M059J (cell line): Measurements from ENCODE around the gene SH3BGRL3. TPM values are rescaled to one million over a fixed set of nuclear protein-coding genes. Genes with fewer than 3 reads are reported as not detected.

Experiments used
- DNase-seq: peaks from one replicate; pipeline ENCODE4 v3.0.0-alpha.2; 2012; ENCODE audit warnings: low read depth
- total RNA-seq: library from RNA; depleted of rRNA; stranded (reverse); fragments of >200 nt; shearing (Covaris generic); gene quantifications from 2 replicates; pipeline ENCODE4 v1.2.3, GENCODE V29; 2014

The SH3BGRL3 gene
- total RNA-seq, 1 experiment from 2014 or later = 268 TPM

GRCh38 chr1:26277719-26278118, 2.2 kb upstream of the SH3BGRL3 start:
- no peak for DNase-seq

- DNase-seq = peak; percentile 82
These were observed 1.6 kb upstream of the SH3BGRL3 start for GRCh38 chr1:26278303-26278702.

DNA sequence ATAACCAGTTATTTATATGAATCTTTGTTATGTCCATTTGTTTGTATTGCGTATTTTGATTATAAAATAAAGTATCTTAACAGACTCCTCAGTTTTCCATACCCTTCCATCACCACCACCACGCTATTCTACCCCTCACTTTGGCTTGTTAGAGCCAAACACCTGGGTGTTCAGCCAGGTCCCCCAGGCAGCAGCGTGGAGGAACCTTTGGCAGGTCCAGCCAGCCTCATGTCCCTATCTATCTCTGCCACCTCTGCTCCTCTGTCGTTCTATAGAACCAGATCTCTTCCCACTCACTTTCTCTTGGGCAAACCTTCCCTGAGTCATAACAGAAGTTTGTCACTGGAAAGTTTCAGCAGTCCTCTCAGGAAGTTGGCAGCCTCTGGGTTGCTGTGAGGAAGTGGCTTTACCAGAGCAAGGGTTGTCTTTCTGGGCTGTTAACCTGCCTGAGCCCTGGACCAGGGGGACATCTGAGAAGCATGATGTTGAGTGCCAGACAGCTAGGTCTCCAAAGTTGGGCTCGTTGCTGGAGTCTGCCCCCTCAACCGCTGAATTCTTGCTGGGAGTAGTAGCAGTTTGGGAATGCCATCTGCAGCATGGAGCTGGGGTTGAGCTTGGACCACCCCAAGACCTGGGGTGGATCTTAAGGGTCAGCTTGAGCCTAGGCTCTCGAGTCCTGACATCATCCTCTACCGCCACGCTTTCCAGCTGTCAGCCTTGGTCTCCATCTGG, 996 bp upstream of the SH3BGRL3 start:
- DNase-seq = peak; percentile 92

DNA sequence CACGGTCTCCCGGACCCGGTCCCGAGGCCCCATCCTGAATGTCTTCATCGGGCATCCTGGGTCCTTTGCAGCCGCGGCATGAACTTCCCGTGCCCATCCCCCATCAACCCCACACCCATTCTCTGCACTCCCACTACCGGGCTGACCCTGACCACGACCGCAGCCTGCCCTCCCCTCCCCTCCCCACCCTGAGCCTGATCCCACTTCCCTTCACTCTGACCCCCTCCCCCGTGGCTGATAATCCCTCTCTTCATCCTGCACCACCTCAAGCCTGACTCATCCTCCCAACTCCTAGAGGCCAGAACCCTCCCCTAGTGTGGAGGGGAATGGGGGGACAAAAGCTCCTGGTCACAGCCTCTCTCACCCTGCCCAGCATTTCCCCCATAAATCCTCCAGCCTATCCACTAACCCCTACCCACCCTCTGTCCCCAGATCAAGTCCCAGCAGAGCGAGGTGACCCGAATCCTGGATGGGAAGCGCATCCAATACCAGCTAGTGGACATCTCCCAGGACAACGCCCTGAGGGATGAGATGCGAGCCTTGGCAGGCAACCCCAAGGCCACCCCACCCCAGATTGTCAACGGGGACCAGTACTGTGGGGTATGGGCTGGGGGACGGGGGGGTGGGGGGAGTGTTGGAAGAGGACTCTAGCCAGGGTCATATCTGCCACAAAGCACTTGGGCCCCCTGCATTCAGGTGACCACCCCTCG, 602 bp downstream of the SH3BGRL3 start:
- peak; percentile 85 for DNase-seq

- DNase-seq = peak; percentile 57
These were observed 1.4 kb downstream of the SH3BGRL3 start for GRCh38 chr1:26281091-26281958.

DNA sequence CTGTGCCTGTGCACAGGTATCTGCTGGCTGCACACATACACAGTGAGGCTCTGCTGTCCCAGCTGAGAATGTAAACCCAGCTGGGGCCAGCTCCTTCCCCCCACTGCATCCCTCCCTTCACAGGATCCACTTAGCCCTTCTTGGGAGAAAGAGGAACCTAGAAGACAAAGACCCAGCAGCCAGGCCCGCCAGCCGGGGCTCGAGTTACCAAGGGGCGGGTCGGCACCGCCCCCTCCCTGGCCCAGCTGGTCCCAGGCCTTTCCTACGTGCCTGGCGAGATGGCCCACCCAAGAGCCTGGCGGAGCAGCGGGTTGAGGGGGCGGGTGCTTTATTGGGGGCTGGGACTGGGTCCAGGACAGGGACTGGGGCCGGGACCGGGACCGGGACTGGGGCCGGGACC, 2.1 kb downstream of the SH3BGRL3 start:
- DNase-seq = peak; percentile 32

GRCh38 chr1:26282401-26282918, 2.6 kb downstream of the SH3BGRL3 start:
- no peak for DNase-seq

GRCh38 chr1:26283279-26283853, 3.5 kb downstream of the SH3BGRL3 start:
- DNase-seq = peak; percentile 46

- DNase-seq = peak; percentile 21
These were observed 4.1 kb downstream of the SH3BGRL3 start for GRCh38 chr1:26283871-26284596.

GRCh38 chr1:26284597-26285347, 4.9 kb downstream of the SH3BGRL3 start:
- peak; percentile 99 for DNase-seq

GRCh38 chr1:26285366-26286063, 5.6 kb downstream of the SH3BGRL3 start:
- DNase-seq = peak; percentile 33

DNA sequence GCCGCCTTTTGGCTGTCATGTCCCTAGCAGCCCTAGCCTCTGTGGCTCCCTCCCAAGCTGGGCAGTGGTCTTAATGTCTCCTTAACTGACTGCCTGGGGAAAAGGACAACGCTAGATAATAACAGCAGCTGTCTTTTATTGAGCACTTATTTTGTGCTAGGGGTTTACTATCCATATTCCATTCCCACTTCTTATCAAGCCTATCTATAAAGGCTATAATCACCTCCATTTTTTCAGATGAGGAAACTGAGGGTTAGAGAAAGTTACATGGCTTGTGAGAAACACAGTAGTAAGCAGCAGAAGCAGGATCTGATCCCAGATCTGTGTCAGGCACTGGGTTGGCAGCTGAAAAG, 6.2 kb downstream of the SH3BGRL3 start:
- DNase-seq = no peak

DNA sequence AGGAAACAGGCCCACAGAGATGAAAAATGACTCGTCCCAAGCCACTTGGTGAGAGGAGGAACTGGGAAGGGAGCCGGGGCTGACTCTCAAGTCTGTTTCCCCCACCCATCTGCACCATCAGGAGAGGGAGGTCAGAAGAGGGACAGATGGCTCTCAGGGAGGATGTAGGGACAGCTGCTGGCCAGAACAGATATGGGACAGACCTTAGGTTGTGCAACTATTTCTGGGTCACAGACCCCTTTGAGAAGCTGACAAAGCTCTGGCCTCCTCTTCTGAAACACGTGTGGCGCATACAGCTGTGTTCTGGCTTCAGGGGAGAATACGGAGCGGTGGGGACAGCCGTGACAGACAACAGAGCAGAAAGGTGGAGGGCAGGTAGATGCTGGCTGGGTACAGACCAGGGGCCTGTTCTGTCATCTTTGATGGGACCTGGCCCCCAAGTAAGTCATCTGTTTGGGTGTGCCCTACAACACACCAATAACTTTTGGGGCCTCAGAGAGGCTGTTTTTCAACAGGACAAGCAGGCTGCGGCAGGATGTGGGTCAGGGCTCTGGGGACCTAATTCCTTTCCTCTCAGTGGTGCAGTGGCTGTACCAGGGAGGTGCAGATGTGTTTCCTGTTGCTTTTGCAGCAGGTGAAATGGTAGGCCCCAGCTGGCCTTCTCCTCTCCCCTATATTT, 7.3 kb downstream of the SH3BGRL3 start:
- peak; percentile 45 for DNase-seq

DNA sequence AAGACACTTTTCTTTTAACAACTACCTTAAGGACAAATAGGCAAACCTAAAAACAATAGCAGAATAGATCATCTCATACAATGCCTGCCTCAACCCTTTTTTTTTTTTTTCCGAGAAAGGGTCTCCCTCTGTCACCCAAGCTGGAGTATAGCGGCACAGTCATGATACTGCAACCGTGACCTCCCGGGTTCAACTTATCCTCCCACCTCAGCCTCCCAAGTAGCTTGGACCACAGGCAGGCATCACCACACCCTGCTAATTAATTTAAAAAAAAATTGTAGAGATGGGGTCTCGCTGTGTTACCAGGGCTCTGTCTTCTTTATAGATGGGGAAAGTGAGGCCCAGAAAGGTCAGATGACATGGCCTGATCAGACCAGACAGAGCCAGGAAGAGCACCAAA, 7.9 kb downstream of the SH3BGRL3 start:
- DNase-seq = no peak

DNA sequence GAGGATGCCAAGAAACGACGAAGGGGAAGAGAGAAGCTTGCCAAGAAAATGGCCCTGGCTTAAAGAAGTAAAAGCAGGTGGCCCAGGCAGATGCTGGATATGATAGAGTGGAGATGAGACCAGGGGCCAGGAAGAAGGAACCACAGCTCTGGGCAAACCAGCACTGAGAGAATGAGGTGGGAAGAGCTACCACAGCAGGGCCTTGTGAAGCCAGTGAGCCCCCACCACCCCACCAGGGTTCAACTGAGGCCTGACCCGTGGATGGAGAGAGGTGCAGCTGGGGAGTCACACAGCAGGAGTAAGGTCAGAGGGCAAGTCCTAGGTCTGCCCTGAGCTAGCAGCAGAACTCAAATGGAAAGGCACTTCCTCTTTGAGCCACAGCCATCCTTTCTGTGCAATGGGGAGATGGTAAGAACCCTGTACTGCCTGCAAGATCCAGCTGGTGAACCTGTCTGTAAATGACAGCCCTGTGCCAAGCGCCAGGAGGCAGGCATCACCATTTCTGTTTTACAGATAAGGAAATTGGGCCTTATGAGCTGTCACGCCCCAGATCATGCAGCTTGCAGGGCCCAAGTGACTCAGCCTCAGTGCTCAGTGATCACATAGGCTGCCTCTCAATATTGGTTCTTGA, 8.5 kb downstream of the SH3BGRL3 start:
- DNase-seq = peak; percentile 26

- no peak for DNase-seq
These were observed 9.5 kb downstream of the SH3BGRL3 start for GRCh38 chr1:26289158-26290059.

DNA sequence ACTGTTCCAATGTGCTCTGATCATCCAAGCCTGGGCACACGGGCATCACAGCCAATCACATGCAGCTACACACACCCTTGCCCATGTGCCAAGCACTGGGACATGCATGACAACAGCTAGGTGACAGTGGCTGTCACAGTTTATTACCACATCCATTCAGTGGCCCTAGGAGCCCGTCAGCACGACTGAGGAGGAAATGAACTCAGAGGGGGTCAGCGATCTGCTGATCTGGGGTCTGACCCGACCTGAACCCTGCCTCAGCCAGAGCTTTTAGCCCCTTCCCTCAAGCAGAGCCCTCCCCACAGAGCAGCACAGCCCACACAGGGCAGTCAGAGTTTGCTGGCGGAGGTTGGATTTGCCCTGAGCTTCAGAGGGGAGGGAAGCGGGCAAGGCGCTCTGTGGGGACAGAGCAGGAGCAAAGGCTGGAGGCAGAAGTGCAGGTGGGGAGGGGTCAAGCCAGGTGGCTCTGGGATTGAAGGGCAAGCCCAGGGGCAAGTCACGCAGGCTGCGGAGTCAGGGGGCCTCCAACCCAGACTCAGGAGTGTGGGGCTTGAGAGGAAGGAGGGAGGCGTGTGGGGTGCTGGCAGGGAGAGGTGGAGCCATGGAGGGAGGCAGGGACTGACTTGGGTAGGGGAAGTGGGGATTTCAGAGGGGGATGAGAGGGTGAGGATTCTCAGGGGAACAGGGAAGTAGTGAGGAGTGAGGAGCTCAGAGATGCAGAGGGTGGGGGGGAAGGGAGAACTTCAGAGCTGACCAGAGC, 10.4 kb downstream of the SH3BGRL3 start:
- DNase-seq = no peak
